Measurements from ENCODE around the gene SRP72. TPM values are rescaled to one million over a fixed set of nuclear protein-coding genes. Genes with fewer than 3 reads are reported as not detected.
"Not testable (repeated sequence)": the region's sequence is repeated elsewhere in the genome, so short reads cannot be mapped to it uniquely, and the experiment has no call there.

Gene SRP72
- total and polyA plus RNA-seq, 2 of the 8 experiments (the other 6 are each of a cell fraction or from before 2014, with no cell fraction given): 37.7 to 144 TPM

DNA sequence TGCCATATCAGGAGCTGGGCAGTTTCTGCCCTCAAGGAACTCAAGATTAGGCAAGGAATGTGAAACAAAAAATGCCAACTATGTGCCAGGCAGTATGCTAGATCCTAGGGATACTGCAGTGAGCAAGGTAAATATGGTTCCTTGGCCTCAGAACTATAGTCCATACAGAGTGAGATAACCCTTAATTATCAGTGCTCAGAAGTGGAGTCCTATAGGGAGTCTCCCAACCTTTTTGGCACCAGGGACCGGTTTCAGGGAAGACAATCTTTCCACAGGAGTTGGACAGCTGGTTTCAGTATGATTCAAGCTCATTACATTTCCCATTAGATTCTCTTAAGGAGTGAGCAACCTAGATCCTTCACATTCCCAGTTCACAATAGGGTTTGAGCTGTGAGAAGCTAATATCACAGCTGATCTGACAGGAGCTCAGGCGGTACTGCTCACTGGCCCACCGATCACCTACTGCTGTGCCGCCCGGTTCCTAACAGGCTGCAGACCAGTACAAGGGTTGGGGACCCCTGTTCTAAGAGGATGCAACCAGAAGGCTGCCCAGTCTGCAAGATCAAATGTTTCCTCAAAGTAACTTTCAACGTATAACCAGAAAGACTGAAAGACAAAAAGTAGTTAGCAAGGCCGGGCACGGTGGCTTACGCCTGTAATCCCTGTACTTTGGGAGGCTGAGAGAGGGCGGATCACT, 1.7 kb upstream of the SRP72 start (continued):
- TF ChIP-seq CBX8 (IDR thresholded peaks at IDR 0.05; ENCODE audit: borderline replicate concordance, low read depth, low read length): no peak

DNA sequence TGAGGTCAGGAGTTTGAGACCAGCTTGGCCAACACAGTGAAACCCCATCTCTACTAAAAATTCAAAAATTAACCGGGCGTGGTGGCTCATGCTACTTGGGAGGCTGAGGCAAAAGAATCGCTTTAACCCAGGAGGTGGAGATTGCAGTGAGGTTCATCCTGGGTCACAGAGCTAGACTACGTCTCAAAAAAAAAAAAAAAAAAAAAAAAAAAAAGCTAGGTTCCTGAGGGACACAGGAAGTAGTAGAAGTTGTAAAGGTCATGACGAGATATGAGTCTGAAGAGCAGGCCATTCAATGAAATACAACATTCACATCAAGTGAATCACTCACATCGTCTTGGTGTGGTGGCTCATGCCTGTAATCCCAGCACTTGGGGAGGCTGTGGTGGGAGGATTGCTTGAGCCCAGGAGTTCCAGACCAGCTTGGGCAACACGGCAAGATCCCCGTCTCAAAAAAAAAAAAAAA, 1.1 kb upstream of the SRP72 start:
- not testable (repeated sequence) for FAIRE-seq; H3K23ac ChIP-seq (ENCODE audit: insufficient read length); H4K5ac ChIP-seq (ENCODE audit: insufficient read length, low read depth, low read length); H3K4ac ChIP-seq (replicated peaks; ENCODE audit: insufficient read length, low read depth, low read length); H3K18ac ChIP-seq (ENCODE audit: extremely low read depth, low read length); H2AK5ac ChIP-seq (ENCODE audit: low read depth, low read length); H4K91ac ChIP-seq (replicated peaks; ENCODE audit: insufficient read length, low read length); H2BK12ac ChIP-seq (ENCODE audit: low read depth, low read length); H2BK15ac ChIP-seq (ENCODE audit: low read length); H2BK20ac ChIP-seq (ENCODE audit: low read length); H3K4me1 ChIP-seq (replicated peaks in 1 of 4; ENCODE audit: control insufficient read depth in 3 of 4, insufficient read depth in 4 of 4, low read length in 3 of 4); H3K79me1 ChIP-seq (ENCODE audit: low read depth, low read length); H3K56ac ChIP-seq (replicated peaks; ENCODE audit: insufficient read length, low read depth, low read length); H3K27ac ChIP-seq (ENCODE audit: low read depth, low read length); H2BK120ac ChIP-seq (replicated peaks; ENCODE audit: low read depth, low read length); H4K8ac ChIP-seq (ENCODE audit: extremely low read depth, insufficient read depth, low read length); DNase-seq (ENCODE audit: low read depth in 1 of 2, low spot score in 2 of 2); H2BK5ac ChIP-seq (ENCODE audit: low read depth, low read length); H3K14ac ChIP-seq (ENCODE audit: insufficient read length); H3K9me3 ChIP-seq (ENCODE audit: insufficient read depth in 2 of 2, low read depth in 1 of 2, low read length in 1 of 2); H2AFZ ChIP-seq (ENCODE audit: low read length); H3K27me3 ChIP-seq (replicated peaks in 1 of 4; ENCODE audit: control insufficient read depth in 3 of 4, extremely low read depth in 1 of 4, insufficient read depth in 3 of 4, low read length in 3 of 4)
- Histone ChIP-seq H3K4me3 (ENCODE audit: extremely low read depth in 1 of 4, insufficient read depth in 2 of 4, low read depth in 3 of 4, low read length in 4 of 4) (peak overlapping the region; percentile 88 to 99 (median 96)), H3K23me2 (ENCODE audit: low read depth, low read length) (peaks cover 10% of the 10 kb centered on the region), H3K36me3 (ENCODE audit: control insufficient read depth in 2 of 4, insufficient read depth in 4 of 4, low read length in 3 of 4) (peaks cover 0 to 30% (median 13%) of the 10 kb centered on the region in 4 experiments; a peak in 7 of 8 replicates), H3K79me2 (ENCODE audit: control insufficient read depth in 1 of 2, insufficient read depth in 2 of 2, low read length in 2 of 2) (peaks cover 4 to 56% of the 10 kb centered on the region in 2 experiments; a peak in 3 of 4 replicates), H3K9ac (replicated peaks in 1 of 4; ENCODE audit: extremely low read depth in 1 of 4, low read depth in 3 of 4, low read length in 3 of 4) (peak overlapping the region in 3 of 4 experiments; percentile 91 to 97 (median 94); a peak in 6 of 7 replicates), H4K20me1 (replicated peaks in 1 of 2; ENCODE audit: control insufficient read depth in 1 of 2, insufficient read depth in 2 of 2, low read length in 2 of 2) (peaks cover 1 to 16% of the 10 kb centered on the region in 2 experiments), H3K4me2 (ENCODE audit: insufficient read depth in 1 of 2, low read depth in 2 of 2, low read length in 2 of 2) (peak overlapping the region; percentile 77 to 100)
- 38% methylated on average over 7 of the region's 8 CpGs; no CpG with 5 or more reads in 1 of the 2 experiments for WGBS, 2 experiments (ENCODE audit: extremely low coverage in 1 of 2, insufficient coverage in 1 of 2, insufficient read length in 1 of 2, insufficient replicate concordance in 2 of 2, low coverage in 1 of 2, low lambda C conversion rate in 2 of 2, missing lambda C conversion rate in 1 of 2)
- CTCF ChIA-PET (ENCODE audit: partially characterized antibody): interaction anchor here (0.7 kb wide), 1 partner anchor 43 kb away, joined by 6 read pairs; no protein-coding TSS in a partner anchor
- POLR2A ChIA-PET (ENCODE audit: partially characterized antibody): interaction anchor here (0.6 to 12.0 kb wide), 9 partner anchors 8 to 79 kb away, joined by 3 to 121 read pairs (median 4); partner anchors contain the start of genes AASDH, PAICS and PPAT
